ENCODE results near the gene RMDN3.

The RMDN3 gene

GRCh38 chr15:40754883-40755811 is at the start of gene RMDN3:
RMDN3 (minus strand) TSS chr15:40755254; CDS start chr15:40754783, 471 bp downstream.
- peak; percentile 85 for DNase-seq

GRCh38 chr15:40803688-40804087 is 48.6 kb upstream of the RMDN3 start:
- no peak for DNase-seq

DNA sequence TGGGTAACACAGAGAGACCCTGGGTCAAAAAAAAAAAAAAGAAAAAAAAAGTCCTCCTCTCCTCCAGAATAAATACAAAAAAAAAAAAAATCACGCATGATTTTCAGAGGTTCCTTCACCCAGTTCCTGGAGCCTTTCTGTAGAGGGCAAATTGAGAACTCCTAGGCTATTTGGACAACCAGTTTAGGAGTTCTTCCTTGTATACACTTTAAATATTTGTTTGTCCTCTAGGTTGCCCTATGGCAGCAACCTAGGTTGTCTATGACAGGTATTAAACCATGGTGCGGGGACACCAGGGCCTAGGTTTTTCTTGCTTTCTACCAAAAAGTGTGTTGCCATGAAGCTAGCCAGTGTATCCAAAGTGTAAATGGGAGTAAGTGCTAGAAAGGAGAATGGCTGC is 48.0 kb upstream of the RMDN3 start:
- DNase-seq: no peak

GRCh38 chr15:40799523-40799922 is 44.5 kb upstream of the RMDN3 start:
- DNase-seq: no peak

DNA sequence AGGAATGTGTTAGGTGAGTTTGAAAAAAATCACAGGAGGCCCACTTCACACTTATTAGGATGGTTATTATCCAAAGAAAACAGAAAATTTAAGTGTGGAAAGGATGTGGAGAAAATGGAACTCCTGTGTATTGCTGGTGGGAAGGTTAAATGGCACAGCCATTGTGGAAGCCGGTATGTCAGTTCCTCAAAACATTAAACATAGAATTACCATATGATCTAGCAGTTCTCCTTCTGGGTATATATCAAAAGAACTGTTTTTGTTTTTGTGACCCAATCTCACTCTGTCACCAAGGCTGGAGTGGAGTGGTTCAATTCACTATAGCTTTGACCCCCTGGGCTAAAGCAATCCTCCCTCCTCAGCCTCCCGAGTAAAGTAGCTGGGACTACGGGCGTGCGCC is 41.5 kb upstream of the RMDN3 start:
- no peak for DNase-seq

DNA sequence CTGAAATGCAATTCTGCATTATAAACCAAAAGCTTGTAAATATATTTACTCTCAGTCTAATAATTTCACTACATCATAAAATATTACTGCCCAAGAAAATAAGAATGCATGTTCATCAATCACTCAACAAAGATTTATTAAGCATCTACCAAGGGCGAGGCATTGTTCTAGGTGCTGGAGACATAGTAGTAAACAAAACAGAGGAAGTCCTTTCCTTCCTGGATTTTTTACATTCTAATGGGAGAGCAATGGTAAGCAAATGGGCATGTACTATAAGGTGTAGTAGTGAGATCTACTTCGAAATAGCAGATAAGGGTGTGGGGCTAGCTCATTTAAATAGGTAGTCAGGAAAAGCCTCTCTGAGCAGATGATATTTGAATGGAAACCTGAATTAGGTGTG is 41.0 kb upstream of the RMDN3 start:
- no peak for DNase-seq

GRCh38 chr15:40793216-40793989 is 38.3 kb upstream of the RMDN3 start:
- DNase-seq: no peak

GRCh38 chr15:40792394-40792793 is 37.3 kb upstream of the RMDN3 start:
- DNase-seq: no peak

DNA sequence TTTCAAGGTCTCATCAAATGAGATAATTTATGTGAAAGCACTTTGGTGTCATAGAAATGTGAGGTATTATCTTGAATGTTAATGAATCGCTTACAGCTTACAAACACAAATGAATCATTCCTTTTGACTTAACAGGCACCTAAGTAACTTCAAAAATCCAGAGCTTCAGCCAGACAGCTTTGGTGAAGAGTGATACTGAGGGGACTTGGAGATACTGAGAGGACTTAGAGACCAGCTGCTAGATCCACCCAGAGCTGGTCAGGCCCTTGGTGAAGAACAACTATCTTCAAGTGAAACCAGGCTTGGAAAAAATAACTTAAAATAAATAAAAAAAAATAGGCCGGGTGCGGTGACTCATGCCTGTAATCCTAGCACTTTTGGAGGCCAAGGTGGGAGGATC is 35.7 kb upstream of the RMDN3 start:
- no peak for DNase-seq

DNA sequence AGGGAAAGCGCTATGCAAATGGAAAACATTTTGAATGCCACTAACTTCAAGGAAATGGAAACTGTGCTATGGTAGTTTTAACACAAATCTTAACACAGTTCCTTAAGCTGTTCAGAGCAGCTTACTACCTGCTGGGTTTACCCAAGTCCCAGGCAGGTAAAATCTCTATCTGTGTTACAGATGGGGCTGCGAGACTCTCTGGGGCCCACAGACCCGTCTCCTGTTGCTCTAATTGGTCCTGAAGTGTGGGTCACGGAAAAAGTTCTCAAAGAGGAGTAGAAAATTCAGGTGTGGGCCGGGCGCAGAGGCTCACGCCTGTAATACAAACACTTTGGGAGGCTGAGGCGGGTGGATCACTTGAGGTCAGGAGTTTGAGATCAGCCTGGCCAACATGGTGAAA is 34.9 kb upstream of the RMDN3 start:
- no peak for DNase-seq

DNA sequence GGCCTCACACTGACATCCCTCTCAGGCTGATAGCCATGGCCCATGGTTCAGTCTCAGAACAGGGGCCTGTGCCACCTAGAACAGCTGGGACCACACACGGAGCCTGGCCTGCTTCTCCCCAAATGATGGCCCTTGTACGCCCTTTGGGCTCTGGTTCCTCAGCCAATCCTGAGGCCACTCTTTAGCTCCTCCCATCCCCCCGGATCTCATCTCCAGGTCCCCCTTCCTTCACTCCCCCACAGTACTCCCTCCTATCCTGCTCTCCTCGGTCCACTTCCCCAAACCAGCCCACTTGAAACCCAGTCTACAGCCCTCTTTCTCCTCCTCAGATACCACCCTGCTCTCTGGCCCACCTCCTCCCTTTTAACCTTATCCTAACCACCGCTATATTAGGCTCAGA is 34.1 kb upstream of the RMDN3 start:
- DNase-seq: no peak

- no peak for DNase-seq
Observed at GRCh38 chr15:40787991-40788390, 32.9 kb upstream of the RMDN3 start.

DNA sequence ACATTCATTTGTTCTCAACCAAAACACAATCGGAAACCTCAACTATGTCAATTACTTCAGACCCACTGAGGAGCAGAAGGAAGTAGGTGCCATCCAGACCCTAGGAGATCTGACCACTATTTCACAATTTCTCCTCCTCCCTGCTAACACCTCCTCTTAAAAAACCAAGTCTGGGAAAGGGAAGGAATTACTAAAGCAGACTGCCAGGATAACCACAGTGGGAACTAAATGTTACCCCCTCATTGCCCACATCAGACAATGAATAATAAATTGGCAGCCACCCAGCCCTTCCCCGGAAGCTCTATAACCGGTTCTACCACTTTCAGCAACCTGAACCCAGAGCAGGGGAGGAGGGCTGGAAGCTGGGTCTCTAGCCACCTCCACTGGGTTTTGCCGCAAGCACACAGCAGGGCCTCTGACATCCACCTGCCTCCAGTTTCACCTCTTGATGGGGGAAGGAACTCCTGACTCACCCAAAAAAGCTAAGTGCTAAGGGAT is 32.3 kb upstream of the RMDN3 start:
- DNase-seq: peak; percentile 73

GRCh38 chr15:40785814-40786213 is 30.8 kb upstream of the RMDN3 start:
- no peak for DNase-seq

- no peak for DNase-seq
Observed at GRCh38 chr15:40785164-40785563, 30.1 kb upstream of the RMDN3 start.

DNA sequence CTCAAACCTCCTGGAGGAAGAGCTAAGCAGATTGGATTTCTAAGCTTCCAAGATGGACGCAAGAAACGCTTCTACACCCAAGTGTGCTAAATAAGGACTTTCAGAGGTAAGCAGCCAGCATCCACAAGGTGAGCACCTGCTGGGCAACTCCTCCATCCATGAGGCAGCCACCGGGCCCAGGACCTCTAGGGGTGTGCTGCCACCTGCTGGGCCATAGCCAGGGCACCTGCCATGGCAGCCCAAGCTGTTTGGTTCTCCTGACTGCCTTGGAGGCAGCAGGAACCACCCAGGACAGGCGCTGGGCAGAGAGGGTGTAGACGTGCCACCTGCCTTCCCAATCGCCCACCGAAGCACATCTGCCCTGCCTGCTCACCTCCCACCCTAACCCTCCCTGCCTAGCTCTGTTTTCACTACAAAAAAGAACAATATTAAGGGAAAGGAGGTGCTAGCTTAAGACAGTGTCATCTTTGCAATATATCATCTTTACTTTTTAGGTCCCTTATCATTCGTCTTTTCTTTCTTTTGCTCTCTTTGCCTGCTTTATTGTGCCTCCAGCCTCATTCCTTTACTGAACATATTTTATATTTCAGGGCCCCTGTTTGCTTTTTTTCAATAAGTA is 27.7 kb upstream of the RMDN3 start:
- peak; percentile 70 for DNase-seq

DNA sequence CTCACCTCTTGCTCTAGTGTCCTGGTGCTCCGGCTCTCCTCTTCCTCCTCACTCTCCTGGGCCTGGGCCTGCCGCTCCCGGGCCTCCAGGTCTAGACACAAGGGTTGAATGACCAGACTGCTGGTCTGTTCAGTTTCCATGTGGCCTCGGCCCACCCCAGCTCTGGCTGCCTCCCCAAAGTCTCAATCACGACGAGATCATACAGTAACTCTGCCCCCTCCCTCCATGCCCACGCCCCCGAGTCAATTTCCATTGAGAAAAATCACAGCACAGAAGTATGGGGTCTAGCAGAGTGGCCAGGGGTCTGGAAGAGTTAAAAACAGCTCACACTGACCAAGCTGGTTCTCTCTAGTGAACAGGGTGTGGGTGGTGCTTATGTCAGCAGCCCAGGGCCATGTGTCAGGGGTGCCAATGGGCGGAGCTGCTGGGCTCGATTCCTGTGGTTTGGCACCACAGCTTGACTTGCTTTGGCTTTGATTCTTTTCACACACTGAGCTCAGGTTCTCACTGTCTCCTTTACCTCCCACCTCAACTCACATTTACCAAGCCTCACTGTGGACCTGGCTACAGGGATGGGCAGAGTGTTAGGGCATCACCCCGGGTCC is 21.6 kb upstream of the RMDN3 start:
- DNase-seq: no peak

GRCh38 chr15:40775740-40776536 is 20.9 kb upstream of the RMDN3 start:
- no peak for DNase-seq

DNA sequence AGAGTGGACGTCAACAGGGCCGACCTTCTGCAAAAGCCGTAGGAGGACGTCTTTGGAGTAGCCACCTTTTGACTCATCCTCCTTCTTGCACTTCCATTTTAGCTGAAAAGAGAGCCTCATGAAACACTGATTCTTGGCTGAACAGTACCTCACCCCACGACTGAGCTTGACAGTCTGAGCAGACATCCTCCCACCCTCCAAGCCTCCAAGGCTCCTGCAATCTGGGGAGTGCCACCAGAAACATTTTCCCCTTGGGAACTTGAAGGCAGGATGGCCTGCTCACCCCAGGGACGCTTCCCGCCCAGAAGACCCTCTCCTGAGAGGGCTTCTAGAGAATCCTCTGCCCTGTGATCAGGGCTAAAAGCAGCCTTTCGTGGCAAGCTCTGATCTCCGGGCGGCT is 20.0 kb upstream of the RMDN3 start:
- no peak for DNase-seq

GRCh38 chr15:40773902-40774301 is 18.8 kb upstream of the RMDN3 start:
- DNase-seq: no peak

GRCh38 chr15:40773496-40773895 is 18.4 kb upstream of the RMDN3 start:
- DNase-seq: no peak

- DNase-seq: no peak
Observed at GRCh38 chr15:40772014-40772413, 17.0 kb upstream of the RMDN3 start.

Measured in NCI-H2107 (cell line).